NCI-H1694 treated with DMSO at 0.1 percent for 48 hours (cell line): ENCODE results near the gene CEP63.
"Not testable (repeated sequence)": the region's sequence is repeated elsewhere in the genome, so short reads cannot be mapped to it uniquely, and the experiment has no call there.

Experiments
- DNase-seq: peaks from one replicate; lab custom pipeline; 2025; lab: John Stamatoyannopoulos, UW

CEP63 gene

GRCh38 chr3:134516905-134517304 lies 31.0 kb downstream of the CEP63 start:
- DNase-seq, result no peak

DNA sequence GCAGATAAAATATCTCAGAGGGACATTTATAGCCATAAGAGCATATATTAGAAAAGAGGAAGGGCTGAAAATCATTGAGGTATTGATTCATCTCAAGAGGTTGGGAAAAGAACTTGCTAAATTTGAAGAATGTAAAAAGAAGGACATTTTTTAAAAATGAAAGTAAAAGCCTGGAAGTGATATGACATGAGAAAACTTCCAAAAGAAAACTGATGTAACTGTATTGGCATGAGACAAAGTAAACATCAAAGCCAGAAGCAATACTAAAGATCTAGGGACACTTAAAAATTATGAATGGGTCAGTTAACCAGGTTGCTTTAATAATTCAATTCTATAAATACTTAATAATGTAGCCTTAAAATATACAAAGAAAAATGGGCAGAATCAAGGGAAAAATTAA lies 31.9 kb downstream of the CEP63 start:
- no peak for DNase-seq

DNA sequence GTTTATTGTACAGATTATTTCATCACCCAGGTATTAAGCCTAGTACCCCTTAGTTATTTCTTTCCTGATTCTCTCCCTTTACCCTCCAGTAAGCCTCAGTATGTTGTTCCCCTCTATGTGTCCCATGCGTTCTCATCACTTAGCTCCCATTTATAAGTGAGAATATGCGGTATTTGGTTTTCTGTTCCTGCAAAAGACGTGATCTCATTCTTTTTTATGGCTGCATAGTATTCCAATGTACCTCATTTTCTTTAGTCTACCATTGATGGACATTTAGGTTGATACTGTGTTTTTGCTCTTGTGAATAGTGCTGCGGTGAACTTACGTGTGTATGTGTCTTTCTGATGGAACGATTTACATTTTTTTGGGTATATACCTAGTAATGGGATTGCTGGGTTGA lies 36.7 kb downstream of the CEP63 start:
- no peak for DNase-seq

DNA sequence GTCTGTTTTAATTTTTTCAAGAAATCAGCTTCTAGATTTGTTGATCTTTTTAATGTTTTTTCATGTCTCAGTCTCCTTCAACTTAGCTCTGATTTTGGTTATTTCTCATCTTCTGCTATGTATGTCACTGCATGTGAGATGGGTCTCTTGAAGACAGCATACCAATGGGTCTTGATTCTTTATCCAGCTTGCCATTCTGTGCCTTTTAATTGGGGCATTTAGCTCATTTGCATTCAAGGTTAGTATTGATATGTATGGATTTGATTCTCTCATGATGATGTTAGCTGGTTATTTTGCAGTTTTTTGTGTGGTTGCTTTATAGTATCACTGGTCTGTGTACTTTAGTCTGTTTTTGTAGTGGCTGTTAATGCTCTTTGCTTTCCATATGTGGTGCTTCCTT lies 39.4 kb downstream of the CEP63 start:
- DNase-seq, result no peak

DNA sequence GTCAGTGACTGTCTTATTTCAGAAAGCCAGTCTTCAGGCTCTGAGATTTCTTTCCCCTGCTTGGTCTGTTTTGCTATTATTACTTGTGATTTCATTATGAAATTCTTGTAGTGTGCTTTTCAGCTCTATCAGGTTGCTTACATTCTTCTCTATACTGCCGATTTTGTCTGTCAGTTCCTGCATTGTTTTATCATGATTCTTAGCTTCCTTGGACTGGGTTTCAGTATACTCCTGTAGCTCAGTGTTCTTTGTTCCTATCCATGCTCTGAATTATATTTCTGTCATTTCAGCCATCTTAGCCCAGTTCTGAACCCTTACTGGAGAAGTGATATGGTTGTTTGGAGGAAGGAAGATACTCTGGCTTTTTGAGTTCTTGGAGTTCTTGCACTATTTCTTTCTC lies 40.5 kb downstream of the CEP63 start:
- DNase-seq, result no peak

GRCh38 chr3:134527037-134527436 lies 41.2 kb downstream of the CEP63 start:
- DNase-seq, result no peak

DNA sequence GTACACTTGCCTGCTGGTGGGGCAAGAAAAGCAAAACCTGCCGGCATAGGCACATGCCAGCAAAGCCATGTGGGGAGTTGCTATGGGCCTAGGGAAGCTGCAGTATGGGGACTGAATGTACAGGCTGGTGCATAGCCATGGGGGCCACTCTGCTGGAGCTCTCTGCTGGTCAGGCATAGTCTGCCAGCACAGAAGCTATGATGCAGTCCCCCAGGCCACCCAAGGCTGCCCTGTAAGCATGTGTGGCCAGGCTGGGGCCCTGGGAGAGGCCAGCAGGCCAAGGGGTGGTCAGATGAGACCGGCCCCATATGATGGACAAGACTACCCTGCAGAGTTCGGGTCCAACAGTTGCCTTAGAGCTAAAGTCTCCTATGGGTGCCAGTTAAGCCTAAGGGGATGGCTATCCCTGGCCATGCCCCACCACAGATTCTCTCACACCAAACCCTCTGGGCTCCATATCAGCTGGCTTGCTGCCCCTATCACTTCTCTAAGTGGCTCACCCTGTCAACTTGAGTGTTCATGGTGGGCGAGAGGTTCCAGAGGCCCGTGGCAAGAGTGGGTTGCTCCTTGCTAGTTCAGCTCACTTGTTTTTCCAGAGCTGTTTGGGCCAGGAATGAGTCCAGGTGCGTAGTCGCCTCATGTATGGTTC lies 41.8 kb downstream of the CEP63 start:
- DNase-seq, result no peak

GRCh38 chr3:134533493-134533892 lies 47.6 kb downstream of the CEP63 start:
- no peak for DNase-seq

GRCh38 chr3:134535186-134535970 lies 49.5 kb downstream of the CEP63 start:
- no peak for DNase-seq

GRCh38 chr3:134536781-134537180 lies 50.9 kb downstream of the CEP63 start:
- DNase-seq, result no peak

DNA sequence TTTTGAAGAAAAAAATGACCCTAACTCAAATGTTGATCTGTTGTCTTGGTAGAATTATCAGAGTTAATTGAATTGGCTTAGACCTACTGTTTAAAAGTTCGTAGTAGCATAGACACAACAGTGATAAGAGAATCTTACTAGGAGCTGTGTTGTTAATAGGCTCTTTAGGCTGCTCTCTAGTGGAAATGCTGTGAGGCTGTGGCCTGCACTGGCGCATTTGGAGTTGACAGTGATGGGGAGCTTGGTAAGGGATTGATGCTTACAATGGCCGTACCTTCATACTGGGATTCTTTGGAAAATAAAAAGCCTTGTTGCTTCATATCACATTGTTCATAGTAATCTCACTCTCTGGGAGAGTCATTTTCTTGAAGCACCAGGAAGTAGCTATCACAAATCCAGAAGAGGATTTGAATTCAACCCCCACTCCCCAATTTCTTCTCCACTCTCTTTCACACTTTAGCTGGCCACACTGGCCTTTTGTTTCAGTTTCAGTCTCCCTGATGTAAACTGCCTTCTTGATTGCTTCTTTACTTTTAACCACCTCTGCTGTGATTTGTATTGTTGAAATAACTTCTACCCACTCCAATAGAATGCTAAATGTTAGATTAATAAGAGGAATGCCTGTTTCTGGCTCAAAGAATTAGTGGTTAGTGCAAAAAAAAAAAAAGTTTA lies 56.6 kb downstream of the CEP63 start:
- no peak for DNase-seq

DNA sequence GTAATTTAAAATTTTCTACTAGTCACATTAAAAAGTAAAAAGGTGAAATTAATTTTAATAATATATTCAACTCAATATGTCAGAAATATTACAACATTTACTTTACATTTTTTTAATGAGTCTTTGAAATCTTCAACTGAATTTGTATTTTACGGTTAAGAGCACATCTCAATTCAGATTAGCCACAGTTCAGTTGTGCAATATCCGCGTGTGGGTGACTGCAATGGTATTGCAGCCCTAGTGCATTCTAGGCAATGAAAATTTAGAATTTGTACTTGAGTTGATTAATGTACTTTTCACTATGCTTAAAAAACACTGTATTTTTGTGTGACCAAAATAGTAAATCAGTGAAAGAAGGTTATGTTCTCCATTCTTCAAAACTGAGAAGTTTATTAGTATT lies 57.3 kb downstream of the CEP63 start:
- DNase-seq, result no peak

GRCh38 chr3:134544316-134544715 lies 58.5 kb downstream of the CEP63 start:
- DNase-seq, result no peak

DNA sequence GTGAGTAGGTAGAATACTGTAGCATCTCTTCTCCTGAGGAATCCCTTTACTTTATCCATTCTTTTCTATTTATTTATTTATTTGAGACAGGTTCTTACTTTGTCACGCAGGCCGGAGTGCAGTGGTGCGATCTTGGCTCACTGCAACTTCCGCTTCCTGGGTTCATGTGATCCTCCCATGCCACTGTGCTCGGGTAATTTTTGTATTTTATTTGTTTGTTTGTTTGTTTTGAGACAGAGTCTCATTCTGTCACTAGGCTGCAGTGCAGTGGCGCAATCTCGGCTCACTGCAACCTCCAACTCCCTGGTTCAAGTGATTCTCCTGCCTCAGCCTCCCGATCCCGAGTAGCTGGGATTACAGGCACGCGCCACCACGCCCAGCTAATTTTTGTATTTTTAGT lies 58.9 kb downstream of the CEP63 start:
- DNase-seq, result not testable (repeated sequence)

DNA sequence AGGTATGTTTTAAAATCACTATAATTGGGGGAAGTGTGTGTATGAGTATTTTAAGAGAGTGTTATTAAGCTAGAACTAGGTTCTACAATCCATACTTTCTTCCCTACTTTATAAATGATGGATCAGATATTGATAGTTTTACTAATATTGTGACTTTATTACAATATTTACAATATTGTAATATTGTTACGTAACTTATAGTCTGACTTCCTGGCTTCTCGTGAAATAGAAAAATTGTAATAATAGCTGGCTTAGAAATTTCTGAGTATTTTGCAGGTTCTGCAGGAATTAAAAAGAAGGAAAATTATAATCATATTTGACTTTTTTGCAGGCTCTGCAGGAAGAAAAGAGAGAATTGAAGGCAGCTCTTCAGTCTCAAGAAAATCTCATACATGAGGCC lies 60.0 kb downstream of the CEP63 start:
- no peak for DNase-seq

- no peak for DNase-seq
Measured at GRCh38 chr3:134552784-134553183, 66.9 kb downstream of the CEP63 start.

DNA sequence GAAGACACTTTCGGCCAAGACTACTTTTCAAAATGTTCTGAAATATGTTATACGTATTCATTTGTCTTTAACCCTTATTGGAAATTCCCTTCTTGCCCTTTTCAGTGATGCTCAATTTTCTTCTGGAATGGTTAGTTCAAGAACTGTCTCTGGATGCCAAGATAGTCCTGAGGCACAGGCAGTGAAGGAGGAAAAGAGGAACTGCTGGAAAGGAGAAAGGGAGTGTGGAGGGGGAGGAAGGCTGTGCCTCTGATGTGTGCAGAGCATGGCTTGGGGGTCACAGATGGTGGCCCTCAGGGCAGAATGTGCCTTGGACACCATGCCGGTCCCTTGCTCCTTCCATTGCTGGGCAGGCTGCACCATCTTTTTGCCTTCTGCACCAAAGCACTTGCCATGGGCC lies 73.7 kb downstream of the CEP63 start:
- DNase-seq, result no peak

GRCh38 chr3:134562055-134562454 lies 76.2 kb downstream of the CEP63 start:
- DNase-seq, result no peak

DNA sequence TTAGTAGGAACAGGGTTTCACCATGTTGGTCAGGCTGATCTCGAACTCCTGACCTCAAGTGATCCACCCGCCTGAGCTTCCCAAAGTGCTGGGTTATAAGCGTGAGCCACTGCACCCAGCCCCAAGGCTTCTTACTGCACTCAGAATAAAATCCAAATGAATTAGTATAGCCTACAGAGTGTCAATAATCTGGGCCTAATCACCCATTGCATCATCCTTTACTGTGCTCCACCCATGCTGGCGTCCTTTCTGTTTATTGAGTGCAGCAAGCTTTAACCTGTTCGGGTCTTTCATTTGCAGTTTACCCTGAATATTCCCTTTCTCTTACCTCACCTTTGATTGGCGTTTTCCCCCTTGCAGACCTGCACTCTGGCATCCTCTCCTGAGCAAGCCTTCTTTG lies 77.7 kb downstream of the CEP63 start:
- no peak for DNase-seq

DNA sequence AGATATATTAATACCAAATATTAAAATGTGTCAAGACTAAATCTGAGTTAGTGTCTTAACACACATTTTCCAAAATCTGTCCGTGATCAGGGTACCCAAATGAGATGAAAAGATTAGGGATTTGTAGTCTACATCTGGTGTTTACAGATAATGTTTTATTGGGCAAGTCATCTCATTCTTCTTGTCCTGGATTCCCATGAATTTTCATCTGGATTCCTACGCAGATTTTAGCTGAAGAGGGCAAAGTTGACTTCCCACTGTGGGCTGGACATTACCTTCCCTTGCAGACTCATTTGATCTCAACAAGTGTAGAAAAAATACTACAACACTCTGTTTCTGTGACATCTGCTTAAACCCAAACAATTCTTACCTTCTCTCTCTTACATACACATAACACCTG lies 79.1 kb downstream of the CEP63 start:
- DNase-seq, result no peak

- no peak for DNase-seq
Measured at GRCh38 chr3:134567605-134568004, 81.7 kb downstream of the CEP63 start.

- no peak for DNase-seq
Measured at GRCh38 chr3:134568790-134569189, 82.9 kb downstream of the CEP63 start.

- not testable (repeated sequence) for DNase-seq
Measured at GRCh38 chr3:134569899-134570298, 84.0 kb downstream of the CEP63 start.
